ENCODE results near the gene PDGFRB. TPM values are rescaled to one million over a fixed set of nuclear protein-coding genes. Genes with fewer than 3 reads are reported as not detected.

Gene PDGFRB
- total and polyA plus RNA-seq, 9 of the 15 experiments (the other 6 are each of a cell fraction or from before 2014, with no cell fraction given), result 0.01 to 1.5 (median 0.09) TPM; not detected in 3

- 82% methylated on average over 12 of the region's 12 CpGs for WGBS (ENCODE audit: insufficient coverage, low coverage, missing lambda C conversion rate)
- no peak overlapping the region for H3K9ac ChIP-seq (ENCODE audit: insufficient read depth in 1 of 2, low read depth in 2 of 2, low read length in 2 of 2)
- CTCF ChIA-PET (ENCODE audit: low intra/inter-chr PET ratio), result no interaction called here
- intact Hi-C loops (cut with micrococcal nuclease), result loop anchor here (10.0 kb wide), 1 partner anchor 89 kb away; no protein-coding TSS in a partner anchor
- peaks cover 21 to 43% of the 10 kb centered on the region in 2 experiments; a peak in 4 of 5 replicates for H3K4me1 ChIP-seq (replicated peaks in 1 of 2; ENCODE audit: control insufficient read depth in 2 of 2, insufficient read depth in 2 of 2, low read length in 2 of 2)
- H3K36me3 ChIP-seq (ENCODE audit: control insufficient read depth, insufficient read depth, low read length), result no peaks in the 10 kb centered on the region
- H3K9me1 ChIP-seq (ENCODE audit: control insufficient read depth, insufficient read depth, low read length), result no peaks in the 10 kb centered on the region
- H4K20me1 ChIP-seq (replicated peaks; ENCODE audit: control insufficient read depth, insufficient read depth, low read length), result no peaks in the 10 kb centered on the region
- H3K4me3 ChIP-seq, result no peak overlapping the region
- H3K27me3 ChIP-seq (ENCODE audit: control insufficient read depth in 2 of 2, insufficient read depth in 2 of 2, low read length in 2 of 2), result no peaks in the 10 kb centered on the region
- in situ Hi-C loops (cut with MboI), result no loop called here
- BruUV-seq (replicated peaks), result no TSS peak
- H3K79me2 ChIP-seq (ENCODE audit: control insufficient read depth, insufficient read depth, low read length), result no peaks in the 10 kb centered on the region
- H2AFZ ChIP-seq (ENCODE audit: low read depth, low read length), result no peak overlapping the region
- H3K27ac ChIP-seq (ENCODE audit: extremely low read depth, low read depth, low read length), result no peak overlapping the region
- POLR2A ChIA-PET, result interaction anchor here (0.9 to 1.3 kb wide), 2 partner anchors 13 to 15 kb away, joined by 3 to 5 read pairs; no protein-coding TSS in a partner anchor
- H3K4me2 ChIP-seq (ENCODE audit: insufficient read depth, low read length), result no peak overlapping the region
- TF ChIP-seq XRCC4 (IDR thresholded peaks at IDR 0.05; ENCODE audit: extremely low read depth, insufficient read depth, insufficient read length) (no peak), SIN3A (IDR thresholded peaks at IDR 0.05; ENCODE audit: borderline replicate concordance in 2 of 2, control insufficient read depth in 1 of 2, low read depth in 2 of 2, low read length in 2 of 2) (no peak), STAG1 (CRISPR knock-in tag; IDR thresholded peaks at IDR 0.05; ENCODE audit: borderline replicate concordance) (no peak), ZNF766 (CRISPR knock-in tag; conservative IDR thresholded peaks at IDR 0.05) (no peak), CTCFL (IDR thresholded peaks at IDR 0.05; ENCODE audit: borderline replicate concordance, insufficient read depth, low read depth, low read length, poor library complexity, severe bottlenecking) (no peak), TFAM (CRISPR knock-in tag; conservative IDR thresholded peaks at IDR 0.05) (no peak), SAP30 (IDR thresholded peaks at IDR 0.05; ENCODE audit: borderline replicate concordance, insufficient read depth, low read depth, low read length, poor library complexity, severe bottlenecking) (no peak), ZNF277 (CRISPR knock-in tag; IDR thresholded peaks at IDR 0.05; ENCODE audit: borderline replicate concordance) (no peak), C11orf30 (IDR thresholded peaks at IDR 0.05; ENCODE audit: low read depth) (no peak), ZBTB8A (IDR thresholded peaks at IDR 0.05; ENCODE audit: partially characterized antibody) (no peak), ZNF445 (CRISPR knock-in tag; IDR thresholded peaks at IDR 0.05; ENCODE audit: low read depth) (no peak), ZNF165 (CRISPR knock-in tag; IDR thresholded peaks at IDR 0.05; ENCODE audit: borderline replicate concordance) (no peak), TOE1 (IDR thresholded peaks at IDR 0.05; ENCODE audit: borderline replicate concordance) (no peak), TOE1 (CRISPR knock-in tag; IDR thresholded peaks at IDR 0.05; ENCODE audit: borderline replicate concordance, low read depth) (no peak), RB1 (IDR thresholded peaks at IDR 0.05; ENCODE audit: low read depth) (no peak), HMGN3 (IDR thresholded peaks at IDR 0.05; ENCODE audit: borderline replicate concordance, extremely low read depth, insufficient read length, low read depth, low read length) (no peak), SIRT6 (IDR thresholded peaks at IDR 0.05; ENCODE audit: low read depth, low read length) (no peak), HNRNPL (IDR thresholded peaks at IDR 0.05; ENCODE audit: low read depth, low read length) (no peak)
- FAIRE-seq (no peak), ATAC-seq (no peak), DNase-seq (ENCODE audit: extremely low read depth in 1 of 4, low spot score in 3 of 4) (peak in 2 of 4 experiments; percentile 49 to 53)
- no peaks in the 10 kb centered on the region for H3K9me3 ChIP-seq (replicated peaks; ENCODE audit: control insufficient read depth, insufficient read depth, low read depth, low read length)
Measured at GRCh38 chr5:150114102-150114641, 41.5 kb downstream of the PDGFRB start.
